AG04450 (cell line): Measurements from ENCODE around the gene ASIC2. TPM values are rescaled to one million over a fixed set of nuclear protein-coding genes. Genes with fewer than 3 reads are reported as not detected.

Experiments
- CTCF ChIA-PET: fragments of 300-600, 350-600 bp; formaldehyde crosslinking; extraction: SDS; loops from one replicate; lab custom pipeline; 2022; ENCODE audit warnings: antibody characterized with exemption, inconsistent platforms; lab: Charles Lee
- POLR2A ChIA-PET: fragments of 350-600 bp; formaldehyde crosslinking; extraction: SDS; loops from one replicate; lab custom pipeline; 2021; ENCODE audit warnings: antibody characterized with exemption, inconsistent platforms; lab: Yijun Ruan, JAX
- DNase-seq: peaks from one replicate; pipeline ENCODE4 v3.0.0-alpha.2; 2011; ENCODE audit warnings: low read depth, low spot score
- H3K27ac ChIP-seq: one replicate; pipeline ENCODE4 v1.5.1; 2012; ENCODE audit warnings: low read depth, low read length, control low read depth
- H3K27me3 ChIP-seq: one replicate; pipeline ENCODE4 v1.6.0; 2012; ENCODE audit warnings: low read length; ENCODE audit not compliant: control insufficient read depth, insufficient read depth
- H3K4me3 ChIP-seq: 2 replicates; pipeline ENCODE4 v1.5.1; 2011; ENCODE audit warnings: mild to moderate bottlenecking, low read depth, low read length, control low read depth
- H3K9me3 ChIP-seq: 2 replicates; pipeline ENCODE4 v1.5.1; 2012; ENCODE audit warnings: low read length; ENCODE audit not compliant: control insufficient read depth, insufficient read depth
- polyA plus RNA-seq: library from polyadenylated mRNA; depleted of rRNA; stranded (reverse); fragments of >200 nt; gene quantifications from 2 replicates; pipeline ENCODE4 v1.2.3, GENCODE V29; 2011
- TF ChIP-seq, protein P1 (sequence below): IDR thresholded peaks from 2 replicates; pipeline ENCODE4 v1.5.1; 2011; ENCODE audit warnings: low read depth, low read length, control low read depth, inconsistent platforms

ASIC2 gene
- polyA plus RNA-seq, 1 experiment: 0.19 TPM

DNA sequence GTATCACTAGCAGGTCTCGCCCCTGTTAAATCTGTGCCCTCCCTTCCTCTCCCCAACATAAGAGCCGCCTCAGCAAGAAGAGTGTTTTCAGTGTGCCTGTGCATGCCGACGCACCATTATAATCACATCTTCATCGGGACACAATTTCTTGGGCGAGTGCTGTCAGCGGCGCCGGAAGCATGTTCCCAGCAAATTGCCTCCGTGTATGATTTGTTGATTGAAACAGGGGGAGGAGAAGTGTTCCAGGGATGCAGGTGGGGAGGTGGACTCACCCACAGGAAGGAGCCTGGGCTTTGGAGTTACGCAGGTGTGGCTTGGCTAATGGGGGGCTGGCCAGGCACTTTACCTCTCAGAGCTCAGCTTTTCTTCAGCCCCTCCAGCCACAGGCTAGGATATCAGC, 247.9 kb downstream of the ASIC2 start:
- H3K4me3 ChIP-seq: no peak overlapping the region
- TF ChIP-seq, protein P1, sequence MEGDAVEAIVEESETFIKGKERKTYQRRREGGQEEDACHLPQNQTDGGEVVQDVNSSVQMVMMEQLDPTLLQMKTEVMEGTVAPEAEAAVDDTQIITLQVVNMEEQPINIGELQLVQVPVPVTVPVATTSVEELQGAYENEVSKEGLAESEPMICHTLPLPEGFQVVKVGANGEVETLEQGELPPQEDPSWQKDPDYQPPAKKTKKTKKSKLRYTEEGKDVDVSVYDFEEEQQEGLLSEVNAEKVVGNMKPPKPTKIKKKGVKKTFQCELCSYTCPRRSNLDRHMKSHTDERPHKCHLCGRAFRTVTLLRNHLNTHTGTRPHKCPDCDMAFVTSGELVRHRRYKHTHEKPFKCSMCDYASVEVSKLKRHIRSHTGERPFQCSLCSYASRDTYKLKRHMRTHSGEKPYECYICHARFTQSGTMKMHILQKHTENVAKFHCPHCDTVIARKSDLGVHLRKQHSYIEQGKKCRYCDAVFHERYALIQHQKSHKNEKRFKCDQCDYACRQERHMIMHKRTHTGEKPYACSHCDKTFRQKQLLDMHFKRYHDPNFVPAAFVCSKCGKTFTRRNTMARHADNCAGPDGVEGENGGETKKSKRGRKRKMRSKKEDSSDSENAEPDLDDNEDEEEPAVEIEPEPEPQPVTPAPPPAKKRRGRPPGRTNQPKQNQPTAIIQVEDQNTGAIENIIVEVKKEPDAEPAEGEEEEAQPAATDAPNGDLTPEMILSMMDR: no peak
- no peaks in the 10 kb centered on the region for H3K9me3 ChIP-seq
- POLR2A ChIA-PET: no interaction called here
- CTCF ChIA-PET: no interaction called here
- no peak overlapping the region for H3K27ac ChIP-seq
- no peak for DNase-seq
- H3K27me3 ChIP-seq: peaks cover 11% of the 10 kb centered on the region

DNA sequence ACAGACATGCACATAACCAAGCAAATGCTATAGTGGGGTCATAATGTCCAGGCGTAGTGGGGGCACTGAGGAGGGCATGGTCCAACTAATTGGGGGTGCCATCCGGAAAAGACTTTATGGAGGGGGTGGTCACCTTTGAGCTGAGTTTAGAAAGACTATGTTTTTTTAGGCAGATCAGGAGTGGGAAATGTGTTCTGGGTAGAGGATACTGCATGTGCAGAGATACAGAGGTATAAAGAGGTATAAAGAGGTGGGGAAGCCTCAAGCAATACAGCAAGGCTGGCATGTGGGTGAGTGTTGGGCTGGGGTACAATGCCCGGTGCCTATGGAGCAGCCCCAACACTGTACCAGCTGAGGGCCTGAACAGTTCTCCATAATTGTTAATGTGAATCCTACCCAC, 248.3 kb downstream of the ASIC2 start:
- peaks cover 11% of the 10 kb centered on the region for H3K27me3 ChIP-seq
- no peak overlapping the region for H3K4me3 ChIP-seq
- TF ChIP-seq, protein P1: no peak
- DNase-seq: no peak
- H3K27ac ChIP-seq: no peak overlapping the region
- ChIA-PET POLR2A (no interaction called here), CTCF (no interaction called here)
- H3K9me3 ChIP-seq: no peaks in the 10 kb centered on the region

DNA sequence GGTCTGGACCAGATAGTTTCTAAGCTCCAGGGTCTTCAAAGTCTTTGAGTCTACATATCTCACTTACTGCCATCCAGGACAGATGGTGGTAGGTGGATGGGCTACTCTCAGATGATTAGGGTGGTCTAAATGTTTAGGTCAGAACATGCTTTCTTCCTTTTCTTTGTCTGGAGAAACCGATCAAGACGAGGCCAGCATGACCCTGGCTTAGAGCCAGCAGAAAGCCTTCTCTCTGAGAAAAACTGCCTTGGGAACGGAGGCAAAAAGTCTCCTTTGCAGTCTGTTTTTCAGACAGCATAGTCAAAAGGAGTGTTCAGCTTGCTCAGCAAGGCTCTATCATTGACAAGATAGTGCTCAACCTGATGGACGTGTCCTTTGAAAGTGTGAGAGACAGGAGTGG, 252.6 kb downstream of the ASIC2 start:
- peaks cover 3% of the 10 kb centered on the region for H3K27me3 ChIP-seq
- H3K4me3 ChIP-seq: no peak overlapping the region
- H3K9me3 ChIP-seq: no peaks in the 10 kb centered on the region
- TF ChIP-seq, protein P1: no peak
- H3K27ac ChIP-seq: no peak overlapping the region
- ChIA-PET CTCF (interaction anchor here (0.8 kb wide), 1 partner anchor 9 kb away, joined by 7 read pairs; no protein-coding TSS in a partner anchor), POLR2A (no interaction called here)
- DNase-seq: no peak

DNA sequence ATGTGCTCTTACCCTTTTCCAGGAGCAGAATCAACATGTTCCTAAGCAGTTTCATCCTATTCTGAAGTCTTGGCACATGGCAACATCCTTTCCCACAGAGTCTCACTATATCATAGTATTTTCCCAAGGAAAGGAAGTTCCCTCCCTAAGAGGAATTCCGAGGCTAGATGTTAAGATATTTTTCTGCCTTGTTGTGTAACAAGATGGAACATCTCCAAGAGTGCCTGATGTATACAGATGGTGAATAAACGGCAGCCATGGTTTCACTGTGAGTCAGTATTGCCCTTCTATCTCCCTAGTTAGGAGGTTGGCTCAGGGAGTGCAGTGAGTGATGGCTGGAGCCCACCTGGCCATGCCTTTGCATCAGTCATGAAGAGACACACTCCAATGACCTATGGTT, 253.2 kb downstream of the ASIC2 start:
- Histone ChIP-seq H3K27me3 (peaks cover 3% of the 10 kb centered on the region), H3K27ac (no peak overlapping the region), H3K9me3 (no peaks in the 10 kb centered on the region), H3K4me3 (no peak overlapping the region)
- TF ChIP-seq, protein P1: no peak
- peak; percentile 34 for DNase-seq
- ChIA-PET CTCF (interaction anchor here (0.6 to 2.3 kb wide), 8 partner anchors 9 to 711 kb away, joined by 3 to 13 read pairs (median 8); no protein-coding TSS in a partner anchor), POLR2A (no interaction called here)

DNA sequence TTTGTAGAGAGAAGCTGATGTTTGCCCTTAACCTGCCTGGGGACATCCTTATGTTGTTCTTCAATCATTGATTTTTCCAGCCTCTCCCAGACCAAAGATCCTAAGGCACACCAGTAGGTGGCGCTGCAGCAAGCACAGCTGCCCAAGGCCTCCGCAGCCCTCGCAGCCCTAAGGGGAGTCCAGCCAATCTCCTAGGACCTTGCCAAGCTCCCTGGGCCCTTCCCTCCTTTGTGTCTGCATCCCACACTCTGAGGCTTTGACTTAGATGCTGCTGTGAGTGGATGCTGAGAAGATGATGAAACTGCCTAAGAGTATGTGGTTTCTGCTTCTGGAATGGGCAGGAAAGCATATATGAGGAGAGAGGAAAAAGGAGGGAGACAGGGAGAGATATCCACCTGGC, 254.4 kb downstream of the ASIC2 start:
- ChIA-PET POLR2A (no interaction called here), CTCF (interaction anchor here (0.7 to 2.3 kb wide), 21 partner anchors 8 to 712 kb away, joined by 3 to 13 read pairs (median 4); partner anchors contain the start of gene MYO1D)
- no peak for DNase-seq
- H3K4me3 ChIP-seq: no peak overlapping the region
- peaks cover 3% of the 10 kb centered on the region for H3K27me3 ChIP-seq
- no peak overlapping the region for H3K27ac ChIP-seq
- no peaks in the 10 kb centered on the region for H3K9me3 ChIP-seq
- TF ChIP-seq, protein P1: peak; percentile 67
